HCT116 (cell line): ENCODE results near the gene AVPR1B. TPM values are rescaled to one million over a fixed set of nuclear protein-coding genes. Genes with fewer than 3 reads are reported as not detected.

ENCODE experiments used
- ATAC-seq: fragments of 200-7000 bp; cut with Tn5 transposase; 2 replicates; pipeline ENCODE4 v1.9.1; 2020; ENCODE audit warnings: mild to moderate bottlenecking, moderate library complexity
- BruUV-seq: library from RNA; stranded (reverse); fragments of 400-500 nt; replicated peaks from 2 replicates; lab custom pipeline; 2021; lab: Mats Ljungman, UMichigan
- CTCF ChIA-PET: fragments of 300-600 bp; sonication (Branson Sonifier 250); formaldehyde crosslinking; loops from one replicate; lab custom pipeline; 2021; ENCODE audit warnings: antibody characterized with exemption; lab: Charles Lee
- POLR2A ChIA-PET: fragments of 300-600, 350-600 bp; sonication (Branson Sonifier 250); formaldehyde crosslinking; loops from one replicate; lab custom pipeline; 2021; ENCODE audit warnings: antibody characterized with exemption; lab: Charles Lee
- RAD21 ChIA-PET, 2 experiments: fragments of 300-600 bp; sonication (Branson Sonifier 250); formaldehyde crosslinking; loops; one replicate each; lab custom pipeline; 2023; ENCODE audit warnings: low total read pairs in 2 of 2; ENCODE audit not compliant: uncharacterized antibody in 2 of 2, unreplicated experiment in 2 of 2, low non-redundant PET in 1 of 2; lab: Charles Lee
- DNase-seq: peaks from one replicate; pipeline ENCODE4 v3.0.0-alpha.2; 2010; ENCODE audit warnings: low read depth, low spot score
- H2AFZ ChIP-seq: fragments of 200-600 bp; shearing (Covaris generic), sonication (generic); 2 replicates; pipeline ENCODE4 v1.6.1; 2017; ENCODE audit warnings: low read depth, mixed run types, mixed read lengths, antibody characterized with exemption, low read length; ENCODE audit not compliant: poor library complexity, severe bottlenecking
- H3K27ac ChIP-seq: 2 replicates; pipeline ENCODE4 v1.5.1; 2012; ENCODE audit warnings: low read depth, low read length
- H3K27me3 ChIP-seq: fragments of 200-600 bp; sonication (generic); 2 replicates; pipeline ENCODE4 v1.6.1; 2016; ENCODE audit warnings: mixed run types, low read length, mixed read lengths; ENCODE audit not compliant: insufficient read depth
- H3K36me3 ChIP-seq, 2 experiments: fragments of 200-500 bp in 1 of 2; fragments of 200-600 bp in 1 of 2; sonication (Bioruptor generic) in 1 of 2; sonication (generic) in 1 of 2; 2 replicates each; pipeline versions ENCODE4 v1.5.1 to v1.6.1; 2014 to 2016; ENCODE audit warnings: low read length in 2 of 2, inconsistent platforms in 1 of 2, mixed read lengths in 1 of 2, mixed run types in 1 of 2; ENCODE audit not compliant: insufficient read depth in 2 of 2, control insufficient read depth in 1 of 2
- H3K4me1 ChIP-seq, 2 experiments: fragments of 200-600 bp in 1 of 2; sonication (generic) in 1 of 2; 2 replicates each; pipeline versions ENCODE4 v1.5.1 to v1.6.1; 2012 to 2017; ENCODE audit warnings: low read length in 2 of 2, inconsistent platforms in 1 of 2, mild to moderate bottlenecking in 1 of 2, mixed read lengths in 1 of 2, mixed run types in 1 of 2, moderate library complexity in 1 of 2; ENCODE audit not compliant: insufficient read depth in 2 of 2, control insufficient read depth in 1 of 2
- H3K4me2 ChIP-seq: fragments of 200-600 bp; sonication (generic); 2 replicates; pipeline ENCODE4 v1.6.1; 2017; ENCODE audit warnings: mixed run types, low read length, mixed read lengths
- H3K4me3 ChIP-seq, 2 experiments: fragments of 200-600 bp in 1 of 2; sonication (generic) in 1 of 2; replicated peaks in 1 of 2; 2 replicates each; pipeline ENCODE4 v1.5.1; 2011 to 2016; ENCODE audit warnings: low read length in 2 of 2, control low read depth in 1 of 2, low read depth in 1 of 2, mild to moderate bottlenecking in 1 of 2, mixed read lengths in 1 of 2, mixed run types in 1 of 2
- H3K79me2 ChIP-seq: fragments of 200-600 bp; sonication (generic); 2 replicates; pipeline ENCODE4 v1.6.1; 2017; ENCODE audit warnings: mild to moderate bottlenecking, mixed run types, low read length, moderate library complexity, mixed read lengths; ENCODE audit not compliant: insufficient read depth
- H3K9ac ChIP-seq: fragments of 200-600 bp; sonication (generic); 2 replicates; pipeline ENCODE4 v1.6.1; 2016; ENCODE audit warnings: low read length, mixed read lengths
- H3K9me2 ChIP-seq: fragments of 200-600 bp; sonication (generic), shearing (Covaris generic); 2 replicates; pipeline ENCODE4 v1.6.1; 2017; ENCODE audit warnings: mixed run types, mild to moderate bottlenecking, moderate library complexity; ENCODE audit not compliant: insufficient read depth
- H3K9me3 ChIP-seq, 2 experiments: fragments of 200-500 bp in 1 of 2; fragments of 200-600 bp in 1 of 2; sonication (Bioruptor generic) in 1 of 2; sonication (generic) in 1 of 2; 2 replicates each; pipeline ENCODE4 v1.6.1; 2014 to 2017; ENCODE audit warnings: low read length in 2 of 2, mixed read lengths in 2 of 2, inconsistent platforms in 1 of 2, low read depth in 1 of 2, mild to moderate bottlenecking in 1 of 2, mixed run types in 1 of 2, moderate library complexity in 1 of 2; ENCODE audit not compliant: control insufficient read depth in 1 of 2, insufficient read depth in 1 of 2
- H4K20me1 ChIP-seq: fragments of 200-600 bp; sonication (generic), shearing (Covaris generic); 2 replicates; pipeline ENCODE4 v1.6.1; 2017; ENCODE audit warnings: mixed run types, mild to moderate bottlenecking, moderate library complexity; ENCODE audit not compliant: insufficient read depth
- CEBPB ChIP-seq: IDR thresholded peaks from 2 replicates; pipeline ENCODE4 v1.6.1; 2012; ENCODE audit warnings: low read depth
- CTCF ChIP-seq, 3 experiments: fragments of 200-600 bp in 1 of 3; sonication (generic) in 1 of 3; IDR thresholded peaks in 2 of 3; conservative IDR thresholded peaks in 1 of 3; 2 replicates each; pipeline ENCODE4 v1.5.1; 2012 to 2017; ENCODE audit warnings: low read depth in 2 of 3, low read length in 2 of 3, antibody characterized with exemption in 1 of 3, borderline replicate concordance in 1 of 3, control low read depth in 1 of 3, mild to moderate bottlenecking in 1 of 3, mixed read lengths in 1 of 3, mixed run types in 1 of 3, moderate library complexity in 1 of 3; ENCODE audit not compliant: insufficient read depth in 1 of 3
- JUND ChIP-seq: IDR thresholded peaks from 2 replicates; pipeline ENCODE4 v1.6.1; 2012
- TCF7L2 ChIP-seq: IDR thresholded peaks from 2 replicates; pipeline ENCODE4 v1.7.0; 2011; ENCODE audit warnings: borderline replicate concordance, inconsistent platforms; ENCODE audit not compliant: insufficient read depth, insufficient read length; ENCODE audit errors: extremely low read depth
- YY1 ChIP-seq: IDR thresholded peaks from 2 replicates; pipeline ENCODE4 v1.6.1; 2011; ENCODE audit warnings: low read length, low read depth, moderate library complexity, mild to moderate bottlenecking; ENCODE audit not compliant: insufficient replicate concordance; ENCODE audit errors: extremely low read depth
- ZBTB33 ChIP-seq: IDR thresholded peaks from 2 replicates; pipeline ENCODE4 v1.6.1; 2011; ENCODE audit warnings: mild to moderate bottlenecking, low read length, moderate library complexity; ENCODE audit not compliant: insufficient replicate concordance; ENCODE audit errors: extremely low read depth
- intact Hi-C: fragments of 100-400 bp; cut with micrococcal nuclease; formaldehyde crosslinking; loops from 2 replicates; pipeline ENCODE4 v1.10.0; 2022
- total RNA-seq: library from RNA; stranded (reverse); gene quantifications from one replicate; pipeline ENCODE4 v1.2.1, GENCODE V29; 2021; ENCODE audit not compliant: unreplicated experiment

The AVPR1B gene
- total RNA-seq, 1 experiment from 2014 or later: not detected

- Histone ChIP-seq H3K36me3 (no peaks in the 10 kb centered on the region), H3K9me2 (no peaks in the 10 kb centered on the region), H4K20me1 (no peaks in the 10 kb centered on the region), H3K79me2 (no peaks in the 10 kb centered on the region), H2AFZ (no peak overlapping the region), H3K9ac (no peak overlapping the region), H3K27ac (no peak overlapping the region), H3K4me3 (no peak overlapping the region), H3K4me1 (no peaks in the 10 kb centered on the region), H3K4me2 (no peak overlapping the region), H3K27me3 (peaks cover 5% of the 10 kb centered on the region; the same call in 1 of the 2 replicates), H3K9me3 (no peaks in the 10 kb centered on the region)
- no peak for DNase-seq
- intact Hi-C loops: no loop called here
- POLR2A ChIA-PET: no interaction called here
- ATAC-seq: no peak
- CTCF ChIA-PET: interaction anchor here (0.9 to 3.0 kb wide), 2 partner anchors 118 to 184 kb away, joined by 4 to 16 read pairs; no protein-coding TSS in a partner anchor
- RAD21 ChIA-PET: interaction anchor here in 1 of 2 experiments (0.7 kb wide), 1 partner anchor 125 kb away, joined by 4 read pairs; no protein-coding TSS in a partner anchor
- BruUV-seq: no TSS peak
- TF ChIP-seq TCF7L2: no peak
- TF ChIP-seq YY1: no peak
- TF ChIP-seq JUND: no peak
- TF ChIP-seq CTCF (IDR thresholded peaks at IDR 0.05 in 2 of 3, conservative IDR thresholded peaks at IDR 0.05 in 1 of 3; ENCODE audit: borderline replicate concordance in 1 of 3, insufficient read depth in 1 of 3, low read depth in 2 of 3, low read length in 2 of 3): no peak
- no peak for TF ChIP-seq ZBTB33
- no peak for TF ChIP-seq CEBPB
These were observed 14.8 kb downstream of the AVPR1B start for GRCh38 chr1:206102292-206102936.
